Hindlimb muscle (tissue), 1 donor: Measurements from ENCODE around the gene GATAD2A. TPM values are rescaled to one million over a fixed set of nuclear protein-coding genes. Genes with fewer than 3 reads are reported as not detected.
A peak's percentile ranks its signal among the peaks of the same experiment; 100 is the strongest.
"Not testable (repeated sequence)": the region's sequence is repeated elsewhere in the genome, so short reads cannot be mapped to it uniquely, and the experiment has no call there.

Experiments used
- DNase-seq: peaks from one replicate; pipeline ENCODE4 v3.0.0-alpha.2; 2013
- polyA plus RNA-seq: library from polyadenylated mRNA; unstranded; fragments of 120-200 nt; gene quantifications from one replicate; pipeline ENCODE4 v1.2.1, GENCODE V29; 2013; ENCODE audit not compliant: insufficient read length

GATAD2A gene
- polyA plus RNA-seq, 1 donor: 56.4 TPM

DNA sequence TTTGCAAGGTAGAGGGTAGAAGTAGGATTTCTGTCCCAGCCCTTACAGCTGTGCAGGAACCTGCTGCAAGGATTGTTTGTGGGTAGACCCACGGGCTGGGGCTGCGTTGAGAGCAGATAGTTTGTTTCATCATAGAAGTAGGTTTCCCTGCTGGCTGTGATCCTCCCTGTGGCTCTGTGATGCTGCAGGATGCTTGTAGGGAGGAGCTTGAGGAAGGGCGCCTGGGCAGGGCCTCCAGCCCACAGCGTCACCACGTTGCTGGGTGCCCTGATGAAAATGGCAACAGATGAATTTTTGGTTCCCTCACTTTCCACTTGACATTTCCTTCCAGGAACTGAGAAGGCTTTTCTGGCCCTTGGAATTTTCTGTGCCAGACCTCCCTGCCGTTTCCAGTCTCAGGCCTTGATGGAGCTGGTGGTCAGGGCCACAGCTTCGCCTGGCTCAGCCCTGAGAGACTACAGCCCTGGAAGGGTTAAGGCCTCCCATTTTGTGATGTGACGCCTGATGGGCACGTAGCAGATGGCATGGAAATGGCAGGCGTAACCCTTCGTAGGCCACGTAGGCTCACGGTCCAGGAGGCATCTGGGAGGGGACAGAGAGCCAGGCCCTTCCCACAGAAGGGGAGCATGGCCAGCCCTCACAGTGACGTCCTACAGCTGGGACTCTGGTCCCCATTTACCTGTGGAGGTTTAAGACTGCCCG lies 42.2 kb downstream of the GATAD2A start:
- DNase-seq: no peak

- DNase-seq: no peak
These were observed 42.7 kb downstream of the GATAD2A start for GRCh38 chr19:19448238-19448544.

- DNase-seq: no peak
These were observed 46.2 kb downstream of the GATAD2A start for GRCh38 chr19:19451429-19452242.

DNA sequence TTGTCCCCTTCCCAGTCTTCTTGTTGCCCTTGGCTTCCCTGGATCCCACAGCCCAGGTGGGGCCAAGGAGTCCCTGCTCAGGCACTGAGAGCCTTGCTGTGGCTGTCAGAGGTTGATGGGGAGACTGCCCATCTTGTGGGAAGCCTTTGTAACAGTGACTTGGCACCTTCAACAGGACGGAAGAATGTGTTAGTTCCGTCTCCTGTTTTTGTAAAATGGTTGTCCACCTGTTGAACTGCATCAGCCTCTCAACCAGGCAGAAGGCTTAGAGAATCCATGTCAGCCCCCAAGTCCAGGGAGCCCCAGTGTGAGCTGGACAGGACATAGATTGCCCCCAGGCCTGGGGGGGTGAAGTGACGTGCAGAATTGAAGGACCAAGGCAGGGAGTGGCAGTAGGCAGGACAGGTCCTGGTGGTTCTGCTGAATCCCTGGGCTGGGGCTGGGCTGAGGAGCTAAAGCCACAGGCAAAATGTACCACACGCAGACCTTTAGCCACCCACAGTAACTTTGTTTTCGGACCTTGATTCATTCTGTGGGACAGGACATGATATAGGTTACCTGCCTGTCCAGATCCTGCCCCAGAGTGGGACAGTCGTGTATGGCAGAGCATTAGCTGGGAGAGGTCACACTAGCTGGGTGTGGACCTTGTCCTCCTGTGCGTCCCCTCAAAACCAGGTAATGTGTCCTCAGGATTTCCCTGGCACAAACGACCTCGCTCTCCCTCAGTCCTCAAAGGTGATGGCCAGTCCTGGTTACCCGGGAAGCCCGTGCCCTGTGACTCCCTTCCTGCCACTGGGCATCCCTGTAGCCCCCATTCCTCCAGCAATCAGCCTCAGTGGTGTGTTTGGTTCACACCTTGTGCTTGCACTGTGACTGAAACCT lies 47.0 kb downstream of the GATAD2A start:
- no peak for DNase-seq

- DNase-seq: no peak
These were observed 47.6 kb downstream of the GATAD2A start for GRCh38 chr19:19453125-19453454.

GRCh38 chr19:19455166-19455919 lies 49.9 kb downstream of the GATAD2A start:
- not testable (repeated sequence) for DNase-seq

DNA sequence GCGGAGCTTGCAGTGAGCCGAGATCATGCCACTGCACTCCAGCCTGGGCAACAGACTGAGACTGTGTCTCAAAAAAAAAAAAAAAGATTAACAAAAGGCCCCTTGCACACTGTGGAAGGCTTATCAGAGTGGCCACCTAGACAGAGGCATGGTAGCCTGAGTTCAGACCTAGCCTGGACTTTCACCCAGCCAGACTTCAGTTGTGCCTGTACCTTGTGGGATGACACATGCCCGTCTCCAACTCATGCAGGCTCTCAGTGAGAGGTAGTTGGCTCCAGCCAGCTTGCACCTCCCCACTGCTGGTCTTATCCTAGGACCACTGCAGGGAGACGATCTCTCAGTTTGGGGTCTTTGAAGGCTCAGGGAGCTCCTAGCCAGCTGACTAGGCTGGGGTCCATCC lies 52.2 kb downstream of the GATAD2A start:
- no peak for DNase-seq

GRCh38 chr19:19458110-19458816 lies 52.8 kb downstream of the GATAD2A start:
- DNase-seq: no peak

GRCh38 chr19:19459073-19459472 lies 53.6 kb downstream of the GATAD2A start:
- no peak for DNase-seq

- no peak for DNase-seq
These were observed 54.3 kb downstream of the GATAD2A start for GRCh38 chr19:19459707-19460251.

GRCh38 chr19:19460258-19460731 lies 54.8 kb downstream of the GATAD2A start:
- DNase-seq: no peak

DNA sequence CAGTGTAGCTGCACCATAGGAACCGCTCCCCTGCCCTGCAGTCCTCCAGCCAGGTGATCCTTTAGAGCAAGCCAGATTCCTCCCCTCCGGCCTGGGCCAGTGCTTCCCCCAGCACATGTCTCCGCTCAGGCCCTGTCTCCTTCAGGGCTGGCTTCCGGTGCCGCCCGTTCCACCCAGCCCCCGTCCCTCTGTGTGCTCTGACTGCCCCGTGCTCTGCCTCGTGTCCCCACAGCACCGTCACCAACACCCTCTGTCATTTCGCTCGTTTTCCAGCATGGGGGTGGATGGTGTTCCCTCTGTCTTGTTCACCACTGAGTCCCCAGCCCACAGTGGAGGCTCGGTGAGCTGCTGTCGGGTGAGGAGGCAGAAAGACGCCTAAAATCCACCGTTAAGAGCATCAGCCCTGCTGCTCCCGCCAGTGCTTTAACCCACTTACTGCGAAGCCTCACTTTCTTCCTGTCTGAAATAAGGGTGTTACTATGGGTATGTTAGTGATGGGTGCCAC lies 55.3 kb downstream of the GATAD2A start:
- DNase-seq: peak; percentile 60

GRCh38 chr19:19461306-19461670 lies 55.8 kb downstream of the GATAD2A start:
- no peak for DNase-seq

DNA sequence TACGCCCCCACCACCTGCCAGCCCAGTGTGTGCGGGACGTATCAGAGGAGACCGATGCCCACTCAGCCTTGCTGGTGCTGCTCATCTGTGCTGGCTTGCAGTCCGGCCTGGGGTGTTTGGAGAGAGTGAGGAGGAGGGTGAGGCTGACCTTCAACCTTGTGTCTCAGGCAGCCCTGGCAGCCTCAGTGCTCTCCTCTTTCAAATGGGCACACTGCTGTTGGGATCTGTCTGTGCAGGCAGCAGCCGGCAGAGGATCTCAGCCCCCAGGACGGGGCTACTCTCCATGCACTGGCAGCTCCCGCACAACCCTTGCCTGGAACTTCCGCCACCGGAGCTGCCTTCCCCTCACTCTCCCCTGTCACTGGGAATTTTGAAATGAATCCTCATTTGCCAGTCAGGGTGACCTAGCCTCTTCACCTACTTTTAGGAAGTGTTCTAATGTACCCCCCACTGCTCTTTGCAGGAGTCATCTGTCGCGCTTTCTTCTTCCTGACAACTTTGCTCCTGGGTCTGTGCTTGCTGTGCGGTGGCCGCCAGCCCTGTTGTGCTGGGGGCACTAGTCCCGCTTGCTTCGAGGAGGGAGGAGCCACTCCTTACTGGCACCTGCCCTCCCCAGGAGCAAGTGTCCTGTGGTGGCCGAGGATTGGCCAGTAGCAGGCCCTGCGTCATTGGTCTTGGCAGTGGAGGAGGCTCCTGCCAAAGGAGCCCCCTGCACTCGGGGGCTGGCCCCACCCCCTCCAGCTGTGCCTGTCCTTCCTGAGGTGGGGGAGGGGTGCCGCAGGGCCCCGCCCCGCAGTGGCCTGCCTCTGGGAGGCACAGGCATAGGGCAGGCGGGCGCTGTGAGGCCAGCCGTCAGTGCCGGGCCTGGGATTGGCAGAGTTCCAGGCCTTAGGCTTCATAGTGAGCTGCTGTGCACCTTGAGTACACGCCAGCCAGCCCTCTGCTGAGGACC lies 56.5 kb downstream of the GATAD2A start:
- DNase-seq: peak; percentile 64

- DNase-seq: no peak
These were observed 58.1 kb downstream of the GATAD2A start for GRCh38 chr19:19463348-19464117.

DNA sequence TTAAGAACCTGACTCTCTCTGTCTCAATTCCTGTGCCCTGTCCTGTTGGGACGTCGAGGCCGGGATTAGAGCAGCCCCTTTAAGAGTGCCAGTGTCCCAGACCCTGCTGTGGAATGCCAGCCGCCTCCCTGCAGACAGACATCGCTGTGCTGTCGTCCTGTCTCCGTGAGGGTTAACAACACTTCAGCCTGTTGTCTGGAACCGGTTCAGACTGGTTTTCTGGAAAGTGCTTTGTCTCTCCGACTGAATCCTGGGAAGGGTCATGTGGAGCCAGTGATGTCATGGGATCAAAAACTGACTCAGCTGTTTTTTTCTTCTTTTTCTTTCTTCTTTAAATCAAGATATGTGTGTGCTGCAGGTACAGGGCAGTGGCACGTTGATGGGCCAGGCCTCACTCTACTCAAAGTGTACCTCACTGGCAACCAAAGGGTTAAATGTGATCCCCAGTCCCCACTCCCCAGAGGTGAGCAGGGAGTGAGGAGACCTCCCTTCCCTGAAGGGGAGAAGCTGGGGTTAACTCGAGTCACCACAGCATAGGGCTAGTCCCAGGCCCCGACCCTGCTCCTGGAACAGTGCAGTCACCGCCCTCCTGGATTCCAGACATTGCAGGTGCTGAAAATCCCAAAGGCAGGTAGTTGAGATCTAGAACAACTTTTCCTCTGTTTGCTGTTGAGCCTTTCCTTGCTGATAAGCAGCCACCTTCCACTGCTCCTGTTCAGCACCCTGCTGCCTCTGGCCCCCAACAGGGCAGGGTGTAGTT lies 59.0 kb downstream of the GATAD2A start:
- no peak for DNase-seq

DNA sequence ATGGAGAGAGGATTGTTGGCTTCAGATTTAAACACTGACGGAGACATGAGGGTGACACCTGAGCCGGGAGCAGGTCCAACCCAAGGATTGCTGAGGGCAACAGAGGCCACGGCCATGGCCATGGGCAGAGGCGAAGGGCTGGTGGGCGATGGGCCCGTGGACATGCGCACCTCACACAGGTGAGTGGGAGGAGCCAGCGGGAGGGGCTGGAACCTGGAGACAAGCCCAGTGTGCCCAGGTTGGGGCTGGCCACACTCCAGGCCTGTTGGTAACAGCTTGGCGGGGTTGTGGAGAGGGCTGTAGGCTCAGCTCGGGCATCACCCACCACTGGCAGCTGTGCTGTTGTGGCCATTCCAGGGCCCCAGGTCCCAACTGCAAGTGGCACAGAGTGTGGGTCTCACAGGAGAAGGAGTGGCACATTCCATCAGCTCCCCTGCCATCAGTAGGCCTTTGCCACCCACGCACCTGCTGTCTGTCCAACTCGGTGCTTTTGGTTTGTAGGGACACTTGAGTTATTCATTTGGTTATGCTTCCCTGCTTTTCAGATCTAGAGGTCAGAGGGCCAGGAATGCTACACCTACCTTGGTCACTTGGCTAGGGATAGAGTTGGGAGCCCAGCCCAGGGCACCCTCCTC lies 60.1 kb downstream of the GATAD2A start:
- no peak for DNase-seq

GRCh38 chr19:19466201-19466600 lies 60.7 kb downstream of the GATAD2A start:
- no peak for DNase-seq
